ENCODE results near the gene SYT11.

Gene SYT11

GRCh38 chr1:155873860-155874259 is 14.5 kb downstream of the SYT11 start (continued):
- no peak for TF ChIP-seq ZFP37 (tag by site-specific recombination; IDR thresholded peaks at IDR 0.05)
- no peak for TF ChIP-seq HOXC10 (CRISPR knock-in tag; IDR thresholded peaks at IDR 0.05)
- no peak for TF ChIP-seq ZNF132 (tag by site-specific recombination; IDR thresholded peaks at IDR 0.05; ENCODE audit: borderline replicate concordance)
- TF ChIP-seq PATZ1 (tag by site-specific recombination; IDR thresholded peaks at IDR 0.05) = no peak
- TF ChIP-seq ZXDB (tag by site-specific recombination; IDR thresholded peaks at IDR 0.05) = peak; percentile 36; the same call in 1 of the 2 replicates
- no peak for TF ChIP-seq ZBTB10 (tag by site-specific recombination; IDR thresholded peaks at IDR 0.05)
- no peak for TF ChIP-seq ZNF610 (tag by site-specific recombination; IDR thresholded peaks at IDR 0.05; ENCODE audit: borderline replicate concordance)
- no peak for TF ChIP-seq ZNF112 (tag by site-specific recombination; IDR thresholded peaks at IDR 0.05)
- TF ChIP-seq ZNF639 (tag by site-specific recombination; IDR thresholded peaks at IDR 0.05) = no peak
- TF ChIP-seq ZNF266 (tag by site-specific recombination; IDR thresholded peaks at IDR 0.05; ENCODE audit: low read depth) = no peak
- no peak for TF ChIP-seq ZNF19 (tag by site-specific recombination; IDR thresholded peaks at IDR 0.05; ENCODE audit: low read depth)
- no peak for TF ChIP-seq ZNF596 (tag by site-specific recombination; IDR thresholded peaks at IDR 0.05)
- no peak for TF ChIP-seq GLI2 (tag by site-specific recombination; IDR thresholded peaks at IDR 0.05; ENCODE audit: borderline replicate concordance, low read depth)
- TF ChIP-seq YY2 (tag by site-specific recombination; IDR thresholded peaks at IDR 0.05) = peak; percentile 78; the same call in 1 of the 2 replicates
- peak; percentile 63 for TF ChIP-seq SP7 (tag by site-specific recombination; IDR thresholded peaks at IDR 0.05)
- no peak for TF ChIP-seq REST (tag by site-specific recombination; IDR thresholded peaks at IDR 0.05)
- peak; percentile 72 for TF ChIP-seq EGR2 (tag by site-specific recombination; IDR thresholded peaks at IDR 0.05; ENCODE audit: low read depth)
- TF ChIP-seq ZEB2 (tag by site-specific recombination; IDR thresholded peaks at IDR 0.05) = peak; percentile 61
- no peak for TF ChIP-seq BCL11B (tag by site-specific recombination; IDR thresholded peaks at IDR 0.05; ENCODE audit: low read depth)
- no peak for TF ChIP-seq ZSCAN16 (tag by site-specific recombination; IDR thresholded peaks at IDR 0.05)
- no peak for TF ChIP-seq ZNF843 (tag by site-specific recombination; IDR thresholded peaks at IDR 0.05)
- TF ChIP-seq SP2 (tag by site-specific recombination; IDR thresholded peaks at IDR 0.05) = 0 out of 2 replicates have a peak, but pooled peaks have one; percentile 16
- peak; percentile 85 for TF ChIP-seq ZFHX2 (tag by site-specific recombination; conservative IDR thresholded peaks at IDR 0.05)
- peak; percentile 81; the same call in 1 of the 2 replicates for TF ChIP-seq PRDM6 (tag by site-specific recombination; IDR thresholded peaks at IDR 0.05)
- 0 out of 2 replicates have a peak, but pooled peaks have one; percentile 43 for TF ChIP-seq KLF1 (tag by site-specific recombination; IDR thresholded peaks at IDR 0.05)
- no peak for TF ChIP-seq ZNF521 (tag by site-specific recombination; IDR thresholded peaks at IDR 0.05)
- TF ChIP-seq ZNF660 (tag by site-specific recombination; IDR thresholded peaks at IDR 0.05) = peak; percentile 58; the same call in 1 of the 2 replicates
- TF ChIP-seq ZNF366 (tag by site-specific recombination; conservative IDR thresholded peaks at IDR 0.05) = no peak
- no peak for TF ChIP-seq ZNF391 (tag by site-specific recombination; IDR thresholded peaks at IDR 0.05; ENCODE audit: borderline replicate concordance, low read depth)
- 0 out of 2 replicates have a peak, but pooled peaks have one; percentile 9 for TF ChIP-seq ZIC2 (tag by site-specific recombination; IDR thresholded peaks at IDR 0.05)
- no peak for TF ChIP-seq ZNF555 (tag by site-specific recombination; conservative IDR thresholded peaks at IDR 0.05)

Data from HEK293 (cell line).